Gastroesophageal sphincter (tissue), 4 donors: ENCODE results near the gene MAP3K15. TPM values are rescaled to one million over a fixed set of nuclear protein-coding genes. Genes with fewer than 3 reads are reported as not detected.
A peak's percentile ranks its signal among the peaks of the same experiment; 100 is the strongest.

Experiments
- ATAC-seq: fragments of 150-250 bp; one replicate; pipeline ENCODE4 v1.9.1; 2016; ENCODE audit warnings: mild to moderate bottlenecking, moderate library complexity
- H3K27ac ChIP-seq, 4 donors: fragments of 200-600 bp; sonication (generic) in 3 of 4; 1 replicate in 3 of 4; 2 replicates in 1 of 4; pipeline ENCODE4 v1.5.1; 2016 to 2019
- H3K27me3 ChIP-seq: fragments of 200-600 bp; sonication (generic); one replicate; pipeline ENCODE4 v1.5.1; 2019
- H3K36me3 ChIP-seq, 2 donors: fragments of 200-600 bp; sonication (generic); one replicate each; pipeline ENCODE4 v1.5.1; 2019; ENCODE audit warnings: control low read depth in 1 of 2
- H3K4me1 ChIP-seq, 3 donors: fragments of 200-600 bp; sonication (generic); 1 replicate in 2 of 3; 2 replicates in 1 of 3; pipeline ENCODE4 v1.5.1; 2016 to 2019; ENCODE audit warnings: control low read depth in 2 of 3
- H3K4me3 ChIP-seq, 2 donors: fragments of 200-600 bp; sonication (generic); one replicate each; pipeline ENCODE4 v1.5.1; 2019; ENCODE audit warnings: mild to moderate bottlenecking in 1 of 2, moderate library complexity in 1 of 2
- H3K9me3 ChIP-seq, 3 donors: fragments of 200-600 bp; sonication (generic); one replicate each; pipeline ENCODE4 v1.5.1; 2017 to 2019; ENCODE audit warnings: control low read depth in 2 of 3
- EP300 ChIP-seq: sonication (generic); formaldehyde crosslinking; IDR thresholded peaks from one replicate; pipeline ENCODE4 v1.6.1; 2017; ENCODE audit warnings: antibody characterized with exemption, mild to moderate bottlenecking
- POLR2A ChIP-seq, 2 donors: fragments of 450-650 bp; IDR thresholded peaks; one replicate each; pipeline ENCODE4 v1.6.1; 2017; ENCODE audit warnings: antibody characterized with exemption in 2 of 2, mild to moderate bottlenecking in 2 of 2, moderate library complexity in 1 of 2
- POLR2AphosphoS5 ChIP-seq: sonication (generic); formaldehyde crosslinking; IDR thresholded peaks from one replicate; pipeline ENCODE4 v1.6.1; 2017; ENCODE audit warnings: antibody characterized with exemption
- WGBS, 2 donors: methylation state at CpG; one replicate each; pipeline ENCODE4 v1.1.5; 2018; ENCODE audit warnings: low coverage in 1 of 2; 5-methylcytosine and 5-hydroxymethylcytosine counted together
- total RNA-seq, 4 donors: library from RNA; depleted of rRNA; stranded (reverse); fragments of >200 nt; gene quantifications; one replicate each; pipeline ENCODE4 v1.1.0, GENCODE V29; 2016
- TF ChIP-seq, protein P1 (sequence below), 4 experiments: fragments of 200-600 bp in 2 of 4; fragments of 450-650 bp in 2 of 4; sonication (generic) in 1 of 4; IDR thresholded peaks; one replicate each; pipeline ENCODE4 v1.5.1; 2017 to 2019; ENCODE audit warnings: antibody characterized with exemption in 4 of 4, mild to moderate bottlenecking in 2 of 4, moderate library complexity in 2 of 4

Gene MAP3K15
- total RNA-seq, 4 donors from 2014 or later: 0.13 TPM; not detected in 3

DNA sequence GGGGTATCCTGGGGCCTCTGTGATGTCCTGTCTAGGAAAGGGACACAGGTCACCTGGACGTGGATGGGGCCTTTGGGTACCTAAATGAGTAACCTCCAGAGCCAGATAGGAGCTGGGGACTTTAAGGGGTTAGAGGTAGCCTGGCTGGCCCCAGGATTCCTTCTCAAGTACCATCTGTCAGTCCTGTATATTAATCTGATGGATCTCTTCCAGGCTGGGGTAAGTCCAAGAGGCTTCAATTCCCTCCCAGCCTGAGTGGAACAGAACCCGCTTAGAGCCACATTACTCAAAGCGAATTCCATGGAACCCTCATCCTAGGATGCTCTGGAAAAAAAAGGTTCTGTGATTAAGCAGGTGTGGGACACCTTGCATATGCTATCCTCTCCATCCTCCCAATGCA, 24.8 kb upstream of the MAP3K15 start:
- H3K27me3 ChIP-seq: no peaks in the 10 kb centered on the region
- no peak overlapping the region for H3K27ac ChIP-seq
- no peak overlapping the region for H3K4me3 ChIP-seq
- no peak for TF ChIP-seq POLR2A (IDR thresholded peaks at IDR 0.05)
- TF ChIP-seq EP300: no peak
- TF ChIP-seq POLR2AphosphoS5: no peak
- TF ChIP-seq, protein P1, sequence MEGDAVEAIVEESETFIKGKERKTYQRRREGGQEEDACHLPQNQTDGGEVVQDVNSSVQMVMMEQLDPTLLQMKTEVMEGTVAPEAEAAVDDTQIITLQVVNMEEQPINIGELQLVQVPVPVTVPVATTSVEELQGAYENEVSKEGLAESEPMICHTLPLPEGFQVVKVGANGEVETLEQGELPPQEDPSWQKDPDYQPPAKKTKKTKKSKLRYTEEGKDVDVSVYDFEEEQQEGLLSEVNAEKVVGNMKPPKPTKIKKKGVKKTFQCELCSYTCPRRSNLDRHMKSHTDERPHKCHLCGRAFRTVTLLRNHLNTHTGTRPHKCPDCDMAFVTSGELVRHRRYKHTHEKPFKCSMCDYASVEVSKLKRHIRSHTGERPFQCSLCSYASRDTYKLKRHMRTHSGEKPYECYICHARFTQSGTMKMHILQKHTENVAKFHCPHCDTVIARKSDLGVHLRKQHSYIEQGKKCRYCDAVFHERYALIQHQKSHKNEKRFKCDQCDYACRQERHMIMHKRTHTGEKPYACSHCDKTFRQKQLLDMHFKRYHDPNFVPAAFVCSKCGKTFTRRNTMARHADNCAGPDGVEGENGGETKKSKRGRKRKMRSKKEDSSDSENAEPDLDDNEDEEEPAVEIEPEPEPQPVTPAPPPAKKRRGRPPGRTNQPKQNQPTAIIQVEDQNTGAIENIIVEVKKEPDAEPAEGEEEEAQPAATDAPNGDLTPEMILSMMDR (IDR thresholded peaks at IDR 0.05): no peak
- ATAC-seq: no peak
- H3K4me1 ChIP-seq: no peaks in the 10 kb centered on the region
- no peaks in the 10 kb centered on the region for H3K9me3 ChIP-seq
- 100% methylated on average over 1 of the region's 3 CpGs; no CpG with 5 or more reads in 1 of the 2 donors for WGBS, 2 donors
- H3K36me3 ChIP-seq: peaks cover 0 to 17% of the 10 kb centered on the region in 2 donors

DNA sequence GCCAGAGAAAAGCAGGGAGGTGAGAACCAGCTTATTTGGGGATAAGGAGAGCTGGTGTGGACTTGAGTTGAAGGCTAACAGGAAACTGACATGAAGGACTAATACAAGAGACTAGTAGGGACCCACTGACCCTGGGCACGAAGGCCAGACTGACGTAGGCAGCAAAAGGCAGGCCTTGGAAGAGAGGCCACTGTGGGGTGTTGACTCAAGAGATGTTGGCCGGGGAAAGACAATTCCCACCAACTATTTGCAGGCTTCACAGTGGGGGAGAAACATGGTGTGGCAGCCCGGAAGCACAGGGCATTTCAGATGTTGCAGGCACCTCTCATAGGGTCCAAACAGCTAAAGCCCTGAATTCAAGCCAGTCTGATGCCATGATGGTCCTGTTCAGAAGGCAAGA, 24.4 kb upstream of the MAP3K15 start:
- Histone ChIP-seq H3K36me3 (peaks cover 0 to 17% of the 10 kb centered on the region in 2 donors), H3K27ac (no peak overlapping the region), H3K4me1 (no peaks in the 10 kb centered on the region), H3K27me3 (no peaks in the 10 kb centered on the region), H3K9me3 (no peaks in the 10 kb centered on the region), H3K4me3 (no peak overlapping the region)
- TF ChIP-seq POLR2AphosphoS5 (no peak), EP300 (no peak)
- ATAC-seq: no peak
- no CpG with 5 or more reads among the region's 4 CpGs for WGBS, 2 donors

DNA sequence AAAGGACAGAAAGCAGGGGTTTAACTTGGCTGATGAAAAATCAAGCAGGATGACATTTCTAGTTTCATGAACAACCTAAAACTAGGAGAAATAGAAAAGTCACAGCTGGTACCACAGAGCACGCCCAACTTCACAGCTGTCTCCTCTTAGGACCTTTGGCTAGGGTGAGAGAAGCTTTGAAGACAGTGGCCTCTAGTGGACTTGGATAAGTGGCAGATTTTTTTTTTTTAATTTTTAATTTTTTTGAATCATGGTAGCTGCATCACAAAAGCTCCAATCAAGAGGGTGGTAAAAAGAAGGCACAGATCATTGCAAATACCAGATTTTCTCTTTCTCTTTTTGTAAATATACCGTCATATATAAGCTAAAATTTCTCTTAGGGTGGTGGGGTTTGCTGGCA, 20.2 kb upstream of the MAP3K15 start:
- H3K36me3 ChIP-seq: no peaks in the 10 kb centered on the region
- no peak overlapping the region for H3K4me3 ChIP-seq
- 46% methylated on average over 1 of the region's 2 CpGs; no CpG with 5 or more reads in 1 of the 2 donors for whole genome bisulfite sequencing, 2 donors
- no peaks in the 10 kb centered on the region for H3K9me3 ChIP-seq
- no peak overlapping the region for H3K27ac ChIP-seq
- H3K4me1 ChIP-seq: no peaks in the 10 kb centered on the region
- no peaks in the 10 kb centered on the region for H3K27me3 ChIP-seq
- no peak for TF ChIP-seq EP300
- TF ChIP-seq, protein P1 (IDR thresholded peaks at IDR 0.05): peak in 1 of 4 experiments; percentile 33
- no peak for ATAC-seq

DNA sequence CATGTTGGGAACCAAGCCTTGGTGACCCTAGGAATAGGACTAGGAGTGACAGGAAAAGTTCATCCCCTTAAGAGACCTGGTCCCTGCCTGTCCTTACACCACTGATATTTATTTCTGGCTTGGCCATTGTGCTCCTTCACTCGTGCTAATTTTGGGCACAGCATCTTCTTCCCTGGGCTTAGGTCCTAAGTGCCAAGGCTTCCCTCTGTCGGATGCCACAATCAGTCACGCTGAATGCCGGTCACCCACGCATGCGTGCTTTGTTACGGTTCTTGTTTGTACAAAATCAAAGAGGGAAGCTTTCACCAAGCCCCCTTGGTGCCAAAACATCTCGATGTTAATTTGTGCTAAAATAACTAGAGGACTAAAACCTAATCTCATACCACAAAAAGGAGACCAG, 17.4 kb upstream of the MAP3K15 start:
- TF ChIP-seq POLR2AphosphoS5 (no peak), POLR2A (IDR thresholded peaks at IDR 0.05) (no peak), EP300 (no peak)
- TF ChIP-seq, protein P1 (IDR thresholded peaks at IDR 0.05): no peak
- Histone ChIP-seq H3K4me1 (no peaks in the 10 kb centered on the region), H3K27me3 (no peaks in the 10 kb centered on the region), H3K36me3 (no peaks in the 10 kb centered on the region), H3K4me3 (no peak overlapping the region), H3K27ac (no peak overlapping the region), H3K9me3 (no peaks in the 10 kb centered on the region)
- ATAC-seq: no peak
- 91 to 95% methylated on average over 7 to 8 of the region's 8 CpGs for WGBS, 2 donors

DNA sequence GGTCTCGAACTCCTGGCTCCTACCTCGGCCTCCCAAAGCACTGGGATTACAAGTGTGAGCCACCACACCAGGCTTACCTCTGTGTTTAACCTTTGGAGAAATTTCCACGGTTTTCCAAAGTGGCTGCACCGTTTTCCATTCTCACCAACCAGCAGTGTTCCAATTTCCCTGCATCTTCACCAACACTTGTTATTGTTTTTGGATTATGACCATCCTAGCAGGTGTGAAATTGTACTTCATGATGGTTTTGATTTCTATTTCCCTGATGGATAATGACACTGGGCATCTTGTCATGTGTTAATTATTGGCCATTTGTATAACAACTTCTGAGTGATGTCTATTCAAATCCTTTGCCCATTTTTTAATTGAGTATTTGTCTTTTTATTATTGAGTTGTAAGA, 2.7 kb upstream of the MAP3K15 start:
- WGBS, 2 donors: 65 to 100% methylated on average over 2 to 4 of the region's 4 CpGs
- Histone ChIP-seq H3K27ac (no peak overlapping the region), H3K4me3 (no peak overlapping the region), H3K9me3 (no peaks in the 10 kb centered on the region), H3K4me1 (peaks cover 0 to 16% (median 0%) of the 10 kb centered on the region in 3 donors), H3K27me3 (peaks cover 46% of the 10 kb centered on the region), H3K36me3 (no peaks in the 10 kb centered on the region)
- ATAC-seq: no peak
- TF ChIP-seq EP300 (no peak), POLR2AphosphoS5 (no peak), POLR2A (IDR thresholded peaks at IDR 0.05) (no peak)
- TF ChIP-seq, protein P1 (IDR thresholded peaks at IDR 0.05): no peak
